ENCODE measurements around the gene ARHGAP22. TPM values are rescaled to one million over a fixed set of nuclear protein-coding genes. Genes with fewer than 3 reads are reported as not detected.

ARHGAP22 gene
- total and polyA plus RNA-seq, 2 of the 4 experiments (the other 2 are of a cell fraction), result 28.3 to 30.2 TPM

DNA sequence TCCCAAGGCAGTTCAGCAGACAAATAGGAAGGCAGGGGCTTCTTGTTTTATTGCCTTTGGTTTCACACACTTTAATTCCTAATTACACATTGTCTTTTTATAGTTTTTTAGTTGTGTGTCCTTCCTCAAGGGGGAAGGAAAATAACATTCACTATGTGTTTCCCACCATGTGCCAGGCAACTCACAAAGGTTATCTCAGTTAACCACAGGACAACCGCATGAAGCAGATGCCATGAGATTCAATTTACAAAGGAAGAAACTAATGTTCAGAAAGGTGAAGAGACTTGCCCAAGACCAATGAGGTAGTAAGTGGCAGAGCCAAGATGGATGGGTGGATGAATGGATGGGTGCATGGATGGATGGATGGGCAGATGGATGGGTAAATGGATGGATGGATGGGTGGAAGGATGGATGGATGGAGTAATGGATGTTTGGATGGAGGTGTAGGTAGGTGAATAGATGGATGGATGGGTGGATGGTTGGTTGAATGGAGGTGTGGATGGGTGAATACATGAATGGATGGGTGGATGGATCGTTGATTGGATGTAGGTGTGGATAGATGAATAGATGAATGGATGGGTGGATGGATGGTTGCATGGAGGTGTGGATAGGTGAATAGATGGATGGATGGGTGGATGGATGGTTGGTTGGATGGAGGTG is 77.9 kb downstream of the ARHGAP22 start:
- no peak for TF ChIP-seq MAFK (IDR thresholded peaks at IDR 0.05; ENCODE audit: low read depth, low read length)
- TF ChIP-seq, protein P1, sequence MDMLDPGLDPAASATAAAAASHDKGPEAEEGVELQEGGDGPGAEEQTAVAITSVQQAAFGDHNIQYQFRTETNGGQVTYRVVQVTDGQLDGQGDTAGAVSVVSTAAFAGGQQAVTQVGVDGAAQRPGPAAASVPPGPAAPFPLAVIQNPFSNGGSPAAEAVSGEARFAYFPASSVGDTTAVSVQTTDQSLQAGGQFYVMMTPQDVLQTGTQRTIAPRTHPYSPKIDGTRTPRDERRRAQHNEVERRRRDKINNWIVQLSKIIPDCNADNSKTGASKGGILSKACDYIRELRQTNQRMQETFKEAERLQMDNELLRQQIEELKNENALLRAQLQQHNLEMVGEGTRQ (IDR thresholded peaks at IDR 0.05; ENCODE audit: low read depth, low read length), result no peak
- TF ChIP-seq CHD1 (IDR thresholded peaks at IDR 0.05; ENCODE audit: low read depth, low read length), result no peak
- no peak for TF ChIP-seq ELK1 (IDR thresholded peaks at IDR 0.05; ENCODE audit: borderline replicate concordance, low read depth, low read length)
- no peak for TF ChIP-seq FOS (IDR thresholded peaks at IDR 0.05; ENCODE audit: low read depth, low read length)
- no peak for TF ChIP-seq POLR2A (IDR thresholded peaks at IDR 0.05; ENCODE audit: low read depth, low read length)
- no peak for TF ChIP-seq BHLHE40 (IDR thresholded peaks at IDR 0.05; ENCODE audit: low read depth, low read length)
- no peak for TF ChIP-seq CTCF (conservative IDR thresholded peaks at IDR 0.05; ENCODE audit: low read depth, low read length)
- no peak for TF ChIP-seq MAZ (IDR thresholded peaks at IDR 0.05; ENCODE audit: borderline replicate concordance, low read depth, low read length)
- no peak for TF ChIP-seq CEBPB (IDR thresholded peaks at IDR 0.05; ENCODE audit: low read depth, low read length)
- no peak for TF ChIP-seq SMC3 (IDR thresholded peaks at IDR 0.05; ENCODE audit: low read depth, low read length)
- Histone ChIP-seq H4K20me1 (ENCODE audit: insufficient read depth, low read length) (peaks cover 9% of the 10 kb centered on the region), H3K36me3 (ENCODE audit: control insufficient read depth, insufficient read depth, low read length) (no peaks in the 10 kb centered on the region), H3K27me3 (ENCODE audit: control insufficient read depth, insufficient read depth, low read length) (no peaks in the 10 kb centered on the region), H3K27ac (ENCODE audit: insufficient read depth, low read length) (peak overlapping the region; percentile 30; the same call in 1 of the 2 replicates), H3K18ac (ENCODE audit: low read depth, low read length) (peak overlapping the region; percentile 57; the same call in 1 of the 2 replicates), H2BK20ac (ENCODE audit: low read depth, low read length) (peak overlapping the region; percentile 41), H3K14ac (replicated peaks; ENCODE audit: low read depth, low read length) (peak overlapping the region; percentile 79), H2BK5ac (ENCODE audit: low read depth, low read length, poor library complexity, severe bottlenecking) (peak overlapping the region; percentile 82), H3K4ac (ENCODE audit: low read depth, low read length) (peak overlapping the region; percentile 89), H2BK120ac (ENCODE audit: low read depth, low read length) (peak overlapping the region; percentile 67), H3K9ac (ENCODE audit: low read depth, low read length) (no peak overlapping the region; the same call in 1 of the 2 replicates), H2AK9ac (replicated peaks; ENCODE audit: low read depth, low read length, poor library complexity) (peak overlapping the region; percentile 22), H2AK5ac (ENCODE audit: low read depth, low read length) (peak overlapping the region; percentile 90), H2AFZ (replicated peaks; ENCODE audit: low read length, poor library complexity) (no peak overlapping the region), H2BK15ac (ENCODE audit: low read depth, low read length) (peak overlapping the region; percentile 67; the same call in 2 of the 3 replicates), H3K23ac (ENCODE audit: low read depth, low read length) (peak overlapping the region; percentile 46), H4K5ac (ENCODE audit: low read depth, low read length) (peak overlapping the region; percentile 18), H4K91ac (ENCODE audit: insufficient read depth, low read depth, low read length) (peak overlapping the region; percentile 90), H3K4me1 (ENCODE audit: control insufficient read depth, insufficient read depth, low read length) (peaks cover 20% of the 10 kb centered on the region), H3K4me2 (ENCODE audit: low read depth, low read length) (peak overlapping the region; percentile 85; the same call in 1 of the 2 replicates), H4K8ac (ENCODE audit: low read depth in 2 of 2, low read length in 2 of 2) (peak overlapping the region; percentile 62 to 70), H3K79me1 (ENCODE audit: low read depth in 1 of 2, low read length in 2 of 2) (peaks cover 43 to 69% of the 10 kb centered on the region in 2 experiments), H3K9me1 (ENCODE audit: insufficient read depth, low read length) (peaks cover 23% of the 10 kb centered on the region), H3K4me3 (ENCODE audit: insufficient read depth, low read depth, low read length) (peak overlapping the region; percentile 36; the same call in 1 of the 2 replicates), H3K9me3 (ENCODE audit: control insufficient read depth, insufficient read depth, low read length) (no peaks in the 10 kb centered on the region), H3K56ac (ENCODE audit: extremely low read depth, insufficient read depth, low read length) (peak overlapping the region; percentile 68; the same call in 1 of the 2 replicates)
- WGBS, 2 experiments (ENCODE audit: extremely low coverage in 2 of 2, insufficient read length in 1 of 2), result 100% methylated on average over 1 of the region's 2 CpGs
- ATAC-seq (ENCODE audit: low read depth) (no peak), DNase-seq (peak; percentile 20)
- dilution Hi-C loops (cut with HindIII; ENCODE audit: low sequenced_read_pairs, unreplicated experiment), result no loop called here
- no TSS peak for BruUV-seq (replicated peaks)
- intact Hi-C loops (cut with micrococcal nuclease), result no loop called here
- ChIA-PET POLR2A (ENCODE audit: unreplicated experiment) (no interaction called here), CTCF (no interaction called here)
- in situ Hi-C loops (cut with MboI; ENCODE audit: low sequenced_read_pairs), result no loop called here

All from IMR-90 (cell line).